ENCODE results near the gene BCR.
A peak's percentile ranks its signal among the peaks of the same experiment; 100 is the strongest.

BCR gene

DNA sequence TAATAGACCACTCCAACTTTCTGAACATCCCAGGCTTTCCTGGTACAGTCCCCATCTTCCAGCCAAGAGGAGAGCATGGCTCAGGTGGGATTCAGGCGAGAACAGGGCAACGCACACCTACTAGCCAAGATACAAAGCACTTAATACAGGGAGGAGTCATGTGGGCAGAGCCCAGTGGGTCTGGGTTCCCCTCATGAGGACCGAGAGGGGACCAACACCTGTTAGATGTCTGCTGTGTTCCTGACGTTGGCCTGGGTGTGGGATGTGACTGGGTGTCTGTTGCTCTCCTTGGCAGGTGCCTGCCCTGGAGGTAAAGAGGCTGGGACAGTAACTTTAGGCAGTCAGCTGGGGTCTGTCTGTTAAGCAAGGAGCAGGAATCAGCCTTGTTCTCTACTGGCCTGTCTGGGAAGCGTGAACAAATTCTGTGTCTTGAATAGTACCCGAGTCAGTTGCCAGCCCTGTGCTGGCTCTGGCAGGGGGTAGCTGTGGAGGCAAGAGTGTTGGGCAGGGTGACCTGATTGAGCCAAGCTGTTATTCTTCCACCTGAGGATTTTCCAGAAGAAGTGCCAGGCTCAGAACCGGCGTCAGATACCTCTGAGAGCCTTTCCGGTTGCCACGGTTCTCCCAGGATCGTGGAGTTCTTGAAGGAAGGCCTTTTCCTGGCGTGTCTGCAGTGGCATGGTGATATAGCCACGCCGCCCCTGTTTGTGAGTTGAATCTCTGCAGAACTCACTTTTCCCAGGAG lies 56.3 kb downstream of the BCR start:
- TF ChIP-seq, protein P1, sequence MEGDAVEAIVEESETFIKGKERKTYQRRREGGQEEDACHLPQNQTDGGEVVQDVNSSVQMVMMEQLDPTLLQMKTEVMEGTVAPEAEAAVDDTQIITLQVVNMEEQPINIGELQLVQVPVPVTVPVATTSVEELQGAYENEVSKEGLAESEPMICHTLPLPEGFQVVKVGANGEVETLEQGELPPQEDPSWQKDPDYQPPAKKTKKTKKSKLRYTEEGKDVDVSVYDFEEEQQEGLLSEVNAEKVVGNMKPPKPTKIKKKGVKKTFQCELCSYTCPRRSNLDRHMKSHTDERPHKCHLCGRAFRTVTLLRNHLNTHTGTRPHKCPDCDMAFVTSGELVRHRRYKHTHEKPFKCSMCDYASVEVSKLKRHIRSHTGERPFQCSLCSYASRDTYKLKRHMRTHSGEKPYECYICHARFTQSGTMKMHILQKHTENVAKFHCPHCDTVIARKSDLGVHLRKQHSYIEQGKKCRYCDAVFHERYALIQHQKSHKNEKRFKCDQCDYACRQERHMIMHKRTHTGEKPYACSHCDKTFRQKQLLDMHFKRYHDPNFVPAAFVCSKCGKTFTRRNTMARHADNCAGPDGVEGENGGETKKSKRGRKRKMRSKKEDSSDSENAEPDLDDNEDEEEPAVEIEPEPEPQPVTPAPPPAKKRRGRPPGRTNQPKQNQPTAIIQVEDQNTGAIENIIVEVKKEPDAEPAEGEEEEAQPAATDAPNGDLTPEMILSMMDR (conservative IDR thresholded peaks at IDR 0.05; ENCODE audit: low read depth, low read length) = no peak
- no peak overlapping the region for H3K4me3 ChIP-seq (ENCODE audit: low read length)
- no peak for DNase-seq (ENCODE audit: low read depth)

DNA sequence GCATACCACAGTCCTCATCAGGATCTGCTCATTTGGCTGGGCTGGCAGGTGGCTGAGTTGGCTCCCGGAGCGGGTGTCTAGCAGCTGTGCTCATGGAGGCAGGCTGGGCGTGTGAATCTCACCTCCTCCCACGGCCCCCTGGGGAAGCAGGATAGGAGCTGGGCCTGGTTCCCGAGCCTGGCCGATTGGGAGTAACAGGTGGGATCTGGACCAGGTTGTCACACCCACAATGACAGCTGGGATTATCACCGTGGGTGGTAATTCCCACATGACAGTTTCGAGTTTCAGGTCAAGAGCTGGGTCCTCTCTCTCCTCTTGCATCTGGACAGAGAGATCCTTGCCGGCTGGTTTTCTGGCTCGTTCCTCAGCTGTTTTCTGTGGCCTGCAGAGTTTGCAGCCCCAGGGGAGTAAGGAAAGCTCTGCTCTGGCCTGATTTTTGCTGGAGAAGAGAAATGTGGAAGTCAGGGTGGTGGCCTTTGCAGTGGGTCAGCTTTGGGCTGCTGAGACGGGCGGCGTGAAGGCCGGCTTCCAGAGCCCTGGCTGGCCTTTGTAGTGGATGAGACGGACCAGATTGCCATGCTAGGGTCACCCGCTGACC lies 57.0 kb downstream of the BCR start:
- TF ChIP-seq, protein P1 (conservative IDR thresholded peaks at IDR 0.05; ENCODE audit: low read depth, low read length) = no peak
- H3K4me3 ChIP-seq (ENCODE audit: low read length) = no peak overlapping the region
- DNase-seq (ENCODE audit: low read depth) = no peak

DNA sequence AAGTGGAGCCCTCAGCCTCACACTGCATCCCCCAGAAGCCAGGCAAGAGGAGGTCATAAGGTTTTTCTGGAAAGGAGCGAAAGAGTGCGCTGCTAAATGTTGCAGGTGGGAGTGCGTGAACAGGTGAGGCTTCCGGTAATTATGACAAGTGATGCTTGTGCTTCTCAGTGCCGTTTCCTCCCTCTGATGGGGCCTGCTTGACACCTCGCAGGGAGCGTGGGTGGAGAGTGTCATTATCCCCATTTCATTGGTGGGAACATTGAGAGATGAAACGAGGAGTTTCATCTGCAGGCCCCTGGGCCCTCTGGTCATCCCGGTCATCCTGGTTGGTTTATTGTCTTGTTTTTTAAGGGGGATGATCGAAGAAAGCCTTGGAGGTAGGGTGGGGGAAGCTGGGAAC lies 57.5 kb downstream of the BCR start:
- TF ChIP-seq, protein P1 (conservative IDR thresholded peaks at IDR 0.05; ENCODE audit: low read depth, low read length) = no peak
- no peak for DNase-seq (ENCODE audit: low read depth)
- no peak overlapping the region for H3K4me3 ChIP-seq (ENCODE audit: low read length)

DNA sequence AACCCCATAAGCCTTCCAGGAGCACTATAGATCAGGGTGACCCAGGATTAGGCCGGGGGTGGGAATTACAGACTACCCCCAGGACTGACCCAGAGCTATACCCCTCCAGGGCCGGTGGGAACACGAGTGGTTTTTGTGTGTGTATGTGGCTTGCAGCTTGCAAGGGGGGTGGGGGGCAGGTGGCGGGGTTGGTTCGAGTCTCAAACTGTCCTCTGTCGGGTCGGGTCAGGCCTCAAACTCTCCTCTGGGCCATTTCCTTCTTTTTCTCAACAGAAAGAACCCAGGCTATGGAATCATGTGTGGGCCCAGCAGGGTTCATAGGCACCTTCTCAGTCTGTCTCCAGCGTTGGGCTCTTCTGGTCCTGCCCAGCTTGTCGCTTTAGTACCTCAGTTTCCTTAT lies 58.4 kb downstream of the BCR start:
- TF ChIP-seq, protein P1 (conservative IDR thresholded peaks at IDR 0.05; ENCODE audit: low read depth, low read length) = no peak
- H3K4me3 ChIP-seq (ENCODE audit: low read length) = no peak overlapping the region
- DNase-seq (ENCODE audit: low read depth) = no peak

DNA sequence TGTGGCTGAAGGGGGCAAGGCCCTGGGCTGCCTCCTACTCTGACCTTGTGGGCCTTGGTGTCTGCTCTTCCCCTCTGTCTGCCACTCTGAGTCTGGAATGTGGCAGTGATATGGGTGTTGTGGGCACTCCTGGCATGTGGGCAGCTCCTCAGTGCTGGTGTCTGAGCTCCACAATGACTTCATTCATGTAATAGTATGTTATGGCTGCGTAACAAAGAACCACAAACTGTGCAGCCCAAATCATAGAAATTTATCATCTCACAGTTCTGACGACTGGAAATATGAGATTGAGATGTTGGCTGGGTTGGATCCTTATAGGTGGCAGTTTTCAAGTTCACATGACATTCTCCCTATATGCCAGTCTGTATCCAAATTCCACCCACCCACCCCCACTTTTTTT lies 59.1 kb downstream of the BCR start:
- TF ChIP-seq, protein P1 (conservative IDR thresholded peaks at IDR 0.05; ENCODE audit: low read depth, low read length) = no peak
- no peak for DNase-seq (ENCODE audit: low read depth)
- no peak overlapping the region for H3K4me3 ChIP-seq (ENCODE audit: low read length)

DNA sequence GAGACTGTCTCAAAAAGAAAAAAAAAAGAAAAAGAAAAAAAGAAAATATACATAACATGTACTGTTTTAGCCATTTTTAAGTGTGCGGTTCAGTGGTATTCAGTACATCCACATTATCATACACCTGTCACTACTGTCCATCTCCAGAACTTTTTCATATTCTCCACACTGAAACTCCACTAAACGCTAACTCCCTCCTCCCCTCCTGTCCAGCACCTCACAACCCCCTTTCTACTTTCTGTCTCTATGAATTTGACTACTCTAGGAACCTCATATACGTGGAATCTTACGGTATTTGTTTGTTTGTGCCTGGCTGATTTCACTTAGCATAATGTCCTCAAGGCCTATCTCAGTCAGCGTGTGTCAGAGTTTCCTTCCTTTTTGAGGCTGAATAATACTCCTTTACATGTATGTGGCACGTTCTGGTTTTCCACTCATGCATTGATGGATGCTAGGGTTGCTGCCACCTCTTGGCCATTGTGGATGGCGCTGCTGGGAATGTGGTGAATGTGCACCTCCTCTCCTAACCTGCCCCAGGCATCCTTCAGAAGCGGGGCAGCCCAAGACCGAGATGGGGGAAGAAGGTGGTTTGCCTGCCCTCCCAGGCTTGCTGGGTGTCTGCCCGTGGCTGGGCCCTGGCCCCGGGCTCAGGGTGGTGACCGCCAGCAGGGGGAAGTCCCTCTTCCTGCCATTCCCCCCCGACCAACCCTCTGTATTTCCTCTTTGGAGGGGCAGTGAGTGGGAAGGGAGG lies 60.5 kb downstream of the BCR start:
- TF ChIP-seq, protein P1 (conservative IDR thresholded peaks at IDR 0.05; ENCODE audit: low read depth, low read length) = peak; percentile 45
- no peak for DNase-seq (ENCODE audit: low read depth)
- no peak overlapping the region for H3K4me3 ChIP-seq (ENCODE audit: low read length)
